Activated T-helper 1 cell treated with anti-CD3 and anti-CD28 coated beads, Interleukin-2, amount 50 U/mL, for 16 hours (primary cell): Measurements from ENCODE around the gene ADAMTSL3.

Source experiments
- DNase-seq, 2 donors: peaks; one replicate each; pipeline ENCODE4 v3.0.0-alpha.2; 2020; ENCODE audit warnings: low read depth in 1 of 2, low spot score in 1 of 2

The ADAMTSL3 gene, protein sequence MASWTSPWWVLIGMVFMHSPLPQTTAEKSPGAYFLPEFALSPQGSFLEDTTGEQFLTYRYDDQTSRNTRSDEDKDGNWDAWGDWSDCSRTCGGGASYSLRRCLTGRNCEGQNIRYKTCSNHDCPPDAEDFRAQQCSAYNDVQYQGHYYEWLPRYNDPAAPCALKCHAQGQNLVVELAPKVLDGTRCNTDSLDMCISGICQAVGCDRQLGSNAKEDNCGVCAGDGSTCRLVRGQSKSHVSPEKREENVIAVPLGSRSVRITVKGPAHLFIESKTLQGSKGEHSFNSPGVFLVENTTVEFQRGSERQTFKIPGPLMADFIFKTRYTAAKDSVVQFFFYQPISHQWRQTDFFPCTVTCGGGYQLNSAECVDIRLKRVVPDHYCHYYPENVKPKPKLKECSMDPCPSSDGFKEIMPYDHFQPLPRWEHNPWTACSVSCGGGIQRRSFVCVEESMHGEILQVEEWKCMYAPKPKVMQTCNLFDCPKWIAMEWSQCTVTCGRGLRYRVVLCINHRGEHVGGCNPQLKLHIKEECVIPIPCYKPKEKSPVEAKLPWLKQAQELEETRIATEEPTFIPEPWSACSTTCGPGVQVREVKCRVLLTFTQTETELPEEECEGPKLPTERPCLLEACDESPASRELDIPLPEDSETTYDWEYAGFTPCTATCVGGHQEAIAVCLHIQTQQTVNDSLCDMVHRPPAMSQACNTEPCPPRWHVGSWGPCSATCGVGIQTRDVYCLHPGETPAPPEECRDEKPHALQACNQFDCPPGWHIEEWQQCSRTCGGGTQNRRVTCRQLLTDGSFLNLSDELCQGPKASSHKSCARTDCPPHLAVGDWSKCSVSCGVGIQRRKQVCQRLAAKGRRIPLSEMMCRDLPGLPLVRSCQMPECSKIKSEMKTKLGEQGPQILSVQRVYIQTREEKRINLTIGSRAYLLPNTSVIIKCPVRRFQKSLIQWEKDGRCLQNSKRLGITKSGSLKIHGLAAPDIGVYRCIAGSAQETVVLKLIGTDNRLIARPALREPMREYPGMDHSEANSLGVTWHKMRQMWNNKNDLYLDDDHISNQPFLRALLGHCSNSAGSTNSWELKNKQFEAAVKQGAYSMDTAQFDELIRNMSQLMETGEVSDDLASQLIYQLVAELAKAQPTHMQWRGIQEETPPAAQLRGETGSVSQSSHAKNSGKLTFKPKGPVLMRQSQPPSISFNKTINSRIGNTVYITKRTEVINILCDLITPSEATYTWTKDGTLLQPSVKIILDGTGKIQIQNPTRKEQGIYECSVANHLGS (N-terminal part only)

DNA sequence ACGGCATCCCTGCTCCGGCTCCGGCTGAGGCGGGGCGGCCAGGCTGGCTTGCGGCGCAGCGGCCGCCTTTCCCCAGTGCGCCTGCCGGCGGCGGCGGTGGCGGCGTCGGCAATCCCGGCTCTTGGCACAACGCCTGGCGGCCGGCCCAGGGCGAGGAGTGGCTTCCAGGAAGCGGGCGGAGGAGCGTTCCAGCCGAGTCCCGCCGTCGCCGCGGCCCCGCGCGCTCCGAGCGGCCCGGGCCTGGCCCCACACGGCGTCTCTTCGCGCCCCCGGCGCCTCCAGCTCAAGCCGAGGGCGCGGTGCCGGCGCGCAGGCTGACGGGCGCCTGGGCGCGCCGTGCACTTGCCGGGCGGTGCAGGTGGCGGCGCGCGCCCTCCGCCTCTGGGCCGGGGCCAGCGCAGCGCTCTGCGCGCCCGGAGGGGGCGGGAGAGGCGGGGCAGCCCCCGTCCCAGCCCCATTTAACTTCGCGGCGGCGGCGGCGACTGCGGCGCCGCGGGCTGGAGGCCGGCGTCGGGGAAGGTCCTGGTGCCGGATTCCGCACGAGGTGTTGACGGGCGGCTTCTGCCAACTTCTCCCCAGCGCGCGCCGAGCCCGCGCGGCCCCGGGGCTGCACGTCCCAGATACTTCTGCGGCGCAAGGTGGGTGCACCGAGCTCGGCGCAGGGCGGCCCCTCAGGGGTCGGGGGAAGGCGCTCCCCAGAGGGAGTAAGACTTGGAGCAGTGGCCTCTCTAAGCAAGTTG is at the start of gene ADAMTSL3:
ADAMTSL3 (plus strand) TSS at position 485 of the 740 bp plus-strand sequence. CDS start 1,639 bp downstream, outside the sequence.
- DNase-seq = no peak

DNA sequence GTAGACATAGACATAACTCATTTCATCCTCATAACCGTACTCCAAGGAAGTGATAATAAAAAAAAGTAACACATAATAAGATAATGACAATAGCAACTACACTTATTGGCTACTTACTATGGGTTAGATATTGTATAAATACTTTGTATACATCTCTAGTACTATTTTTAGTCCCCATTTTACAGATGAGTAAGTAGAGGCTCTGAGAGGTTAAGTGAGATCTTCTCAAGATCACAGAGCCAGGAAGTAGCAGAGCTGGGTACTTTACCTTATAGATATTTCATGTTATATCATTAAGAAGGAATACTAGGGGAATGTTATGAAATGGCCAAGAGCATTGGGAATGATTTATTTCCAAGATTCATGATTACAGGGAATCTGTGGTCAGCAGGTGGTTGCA is 49.4 kb upstream of the ADAMTSL3 start:
- DNase-seq = no peak

DNA sequence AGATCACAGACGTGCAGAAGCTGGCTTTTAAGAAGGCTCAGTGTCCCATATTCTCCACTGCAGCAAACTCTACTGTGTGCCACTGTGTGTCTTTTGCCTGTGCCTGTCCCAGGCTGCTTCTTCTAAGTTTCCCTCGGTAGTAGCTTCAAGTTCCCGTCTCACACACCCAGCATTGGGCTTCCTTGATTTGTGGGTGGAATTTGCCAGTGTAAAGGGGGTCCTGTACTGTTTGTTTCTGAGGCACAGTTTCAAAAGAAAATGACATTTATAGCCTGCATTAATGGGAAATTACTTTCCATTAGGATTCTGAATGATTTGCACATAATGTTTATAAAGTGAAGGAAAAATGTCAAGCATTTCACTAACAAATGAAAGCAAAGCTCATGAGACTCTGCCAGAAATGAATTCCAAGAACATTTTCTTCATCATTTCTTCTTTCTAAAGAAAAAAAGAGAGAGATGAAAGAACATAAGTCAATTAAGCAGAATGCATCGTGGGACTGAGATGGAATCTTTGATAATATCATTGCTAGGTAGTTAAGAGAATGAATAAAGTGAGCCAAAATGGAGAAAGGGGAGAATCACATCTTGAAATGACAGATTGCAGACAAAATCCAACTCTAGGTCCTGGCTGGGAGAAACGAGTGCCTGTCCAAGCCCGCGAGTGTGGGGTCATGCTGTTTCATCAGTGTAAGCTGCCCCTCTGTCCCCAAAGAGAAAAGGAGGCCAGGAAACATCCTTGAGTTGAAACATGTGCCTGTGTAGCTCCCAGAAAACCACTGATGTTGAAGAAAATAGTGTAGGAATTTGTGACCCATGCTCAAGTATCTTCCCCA is 48.6 kb upstream of the ADAMTSL3 start:
- DNase-seq = no peak

DNA sequence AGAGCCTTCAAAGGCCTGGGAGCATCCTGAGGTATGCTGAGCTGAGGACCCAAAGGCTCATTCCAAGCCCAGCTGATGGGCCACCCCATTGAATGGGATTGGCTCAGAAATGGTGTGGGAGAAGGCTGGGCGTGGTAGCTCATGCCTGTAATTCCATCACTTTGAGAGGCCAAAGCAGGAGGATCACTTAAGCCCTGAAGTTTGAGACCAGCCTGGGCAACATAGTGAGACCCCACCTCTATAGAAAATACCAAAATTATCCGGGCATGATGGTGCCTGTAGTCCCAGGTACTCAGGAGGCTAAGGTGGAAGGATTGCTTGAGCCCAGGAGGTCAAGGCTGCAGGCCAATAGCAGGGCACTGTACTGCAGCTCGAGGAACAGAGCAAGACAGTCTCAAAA is 43.8 kb upstream of the ADAMTSL3 start:
- no peak for DNase-seq

DNA sequence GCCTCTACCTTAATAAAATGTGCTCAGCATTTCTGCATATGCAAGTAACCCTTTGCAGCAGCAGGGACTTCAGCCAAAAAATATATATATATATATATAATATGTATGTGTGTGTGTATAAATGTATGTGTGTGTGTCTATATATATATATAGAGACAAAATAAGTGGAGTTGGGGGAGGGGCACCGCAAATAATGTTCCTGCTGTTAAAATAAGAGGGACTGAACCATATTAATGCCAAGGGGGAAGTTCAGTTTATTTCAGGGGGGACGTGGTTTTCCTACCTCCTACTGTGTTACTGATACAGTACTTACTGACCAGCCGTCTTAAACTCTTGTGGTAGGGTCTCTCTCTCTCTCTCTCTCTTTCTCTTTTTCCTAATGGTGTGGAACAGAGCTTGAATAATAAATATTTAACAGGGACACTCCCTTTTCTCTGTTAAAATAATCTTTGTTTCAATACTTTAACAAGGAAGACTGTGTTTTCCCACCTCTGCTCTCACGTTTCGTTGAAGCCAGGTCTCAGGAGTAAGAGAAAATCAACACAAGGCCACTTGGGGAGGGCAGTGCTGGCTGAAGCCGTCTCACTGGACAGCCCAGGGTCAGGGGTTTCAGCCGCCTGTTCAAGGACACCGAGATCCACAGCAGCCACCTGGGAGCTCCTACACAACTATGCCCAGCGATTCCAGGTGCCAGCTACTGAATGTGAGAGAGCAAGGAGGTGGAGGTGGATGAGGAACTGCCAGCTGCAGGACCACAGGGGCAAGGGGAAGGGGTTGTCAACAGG is 42.8 kb upstream of the ADAMTSL3 start:
- DNase-seq = no peak

DNA sequence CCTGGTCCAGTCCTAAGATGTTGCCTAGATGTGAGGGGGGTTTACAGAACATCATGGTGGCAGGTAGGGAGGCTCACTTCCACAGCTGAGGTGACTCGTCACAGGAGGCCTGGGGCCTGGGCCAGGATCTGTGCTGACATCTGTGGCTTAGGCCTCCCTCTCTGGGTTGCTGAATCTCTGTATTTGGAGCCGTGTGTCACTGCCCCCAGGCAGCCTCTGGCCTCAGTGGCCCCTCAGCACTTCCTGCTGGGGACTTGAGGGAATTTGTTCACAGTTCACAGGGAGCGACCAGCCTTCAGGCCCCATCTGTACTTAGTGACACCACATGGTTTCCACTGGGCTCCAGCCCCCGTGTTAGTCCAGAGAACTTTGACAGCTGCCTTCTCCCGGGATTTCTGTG is 41.7 kb upstream of the ADAMTSL3 start:
- no peak for DNase-seq

DNA sequence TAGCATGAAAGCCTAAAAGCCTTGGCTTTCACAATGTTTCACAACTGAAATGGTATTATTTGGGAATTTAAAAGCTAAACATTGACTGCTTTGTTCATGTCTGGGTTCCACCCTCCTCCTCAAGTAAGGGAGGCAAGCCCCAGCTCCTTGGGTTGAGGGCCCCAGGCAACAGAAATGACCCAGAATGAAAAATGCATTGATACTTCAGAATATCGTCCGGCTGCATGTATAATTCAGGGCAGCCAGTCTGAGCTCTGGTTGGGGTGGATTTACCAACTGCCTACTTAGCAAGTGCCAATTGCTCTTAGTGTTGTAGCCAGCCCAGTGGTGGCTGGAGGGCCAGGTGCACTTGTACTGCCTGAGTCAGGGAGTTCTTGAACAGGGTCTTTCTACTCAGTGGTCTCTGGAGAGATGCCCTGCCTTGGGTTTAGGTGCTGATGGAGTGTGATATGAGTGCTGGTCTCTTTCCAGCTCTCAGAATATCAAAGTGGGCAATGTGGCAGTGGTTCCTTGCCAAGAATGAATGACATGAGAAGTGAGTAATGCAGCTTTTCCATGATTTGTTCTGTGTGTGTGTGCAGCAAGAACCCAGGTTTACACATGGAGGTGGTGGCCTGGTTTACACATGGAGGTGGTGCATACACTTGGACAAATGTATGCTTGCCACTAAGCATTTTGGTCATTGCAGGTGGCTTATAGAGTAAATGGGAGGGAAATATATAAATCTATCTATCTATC is 40.9 kb upstream of the ADAMTSL3 start:
- no peak for DNase-seq

DNA sequence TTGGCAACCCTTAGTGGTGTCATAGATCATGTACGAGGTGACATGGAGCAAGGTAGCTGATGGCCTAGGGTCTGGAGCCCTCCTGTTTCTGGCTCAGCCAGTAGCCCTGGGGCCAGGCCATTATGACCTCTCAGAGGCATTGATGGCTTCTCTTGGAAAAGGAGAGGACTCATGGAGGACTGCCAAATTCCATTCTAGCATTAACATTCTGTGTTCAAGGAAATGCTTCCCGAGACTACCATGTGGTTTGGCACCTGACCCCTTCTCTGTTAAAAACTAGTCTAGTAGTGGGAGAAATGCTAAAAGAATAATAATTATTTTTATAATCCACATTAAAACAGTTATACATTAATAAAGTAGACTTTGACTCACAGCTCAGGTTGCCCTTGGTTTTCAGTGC is 40.2 kb upstream of the ADAMTSL3 start:
- DNase-seq = no peak

DNA sequence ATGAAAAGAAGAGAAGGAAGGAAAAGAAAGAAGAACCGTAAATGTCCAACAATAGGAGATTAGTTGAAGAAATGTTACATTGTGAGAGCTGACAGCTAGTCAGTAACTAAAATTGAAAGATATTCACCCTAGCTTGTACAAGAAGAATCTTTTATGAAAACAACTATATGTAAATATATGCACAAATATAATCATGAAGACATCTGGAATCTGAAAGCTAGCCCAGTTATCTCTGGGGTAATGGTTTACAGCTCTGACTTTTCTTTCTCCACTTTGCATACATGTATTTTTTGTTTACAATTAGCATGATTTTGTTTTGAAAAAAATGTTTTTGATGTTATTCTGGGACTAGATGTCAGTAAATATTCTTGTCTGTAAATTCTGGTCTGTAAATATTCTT is 37.1 kb upstream of the ADAMTSL3 start:
- no peak for DNase-seq

DNA sequence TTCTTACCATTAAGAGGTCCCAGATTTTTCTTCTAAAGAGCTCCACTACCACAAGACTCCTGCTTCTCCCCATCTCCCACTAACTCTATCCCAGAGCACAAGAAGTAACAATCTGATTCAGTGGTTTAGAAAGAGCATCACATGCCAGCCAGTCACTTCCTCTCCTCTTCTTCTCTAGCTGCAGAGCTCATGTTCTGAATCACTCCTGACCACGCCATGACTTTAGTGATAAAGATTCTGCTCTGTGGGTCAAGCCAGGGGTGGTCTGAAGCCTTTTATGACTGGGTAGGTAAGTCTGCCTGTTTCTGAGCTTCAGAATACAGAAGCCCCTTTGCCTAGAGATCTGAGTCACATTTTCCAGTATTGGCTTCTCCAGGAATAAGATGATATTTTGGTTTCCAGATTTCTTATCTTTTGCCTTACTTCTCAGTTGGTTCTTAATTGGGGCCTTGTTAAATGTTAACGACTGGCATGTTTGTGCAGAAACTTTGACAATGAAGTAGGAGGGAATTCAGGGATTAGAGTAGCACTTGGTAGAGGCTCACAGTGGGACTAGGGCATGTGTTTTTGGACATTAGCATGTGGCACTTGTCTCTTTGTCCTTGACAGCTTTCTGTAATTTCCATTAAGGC is 27.6 kb upstream of the ADAMTSL3 start:
- no peak for DNase-seq

DNA sequence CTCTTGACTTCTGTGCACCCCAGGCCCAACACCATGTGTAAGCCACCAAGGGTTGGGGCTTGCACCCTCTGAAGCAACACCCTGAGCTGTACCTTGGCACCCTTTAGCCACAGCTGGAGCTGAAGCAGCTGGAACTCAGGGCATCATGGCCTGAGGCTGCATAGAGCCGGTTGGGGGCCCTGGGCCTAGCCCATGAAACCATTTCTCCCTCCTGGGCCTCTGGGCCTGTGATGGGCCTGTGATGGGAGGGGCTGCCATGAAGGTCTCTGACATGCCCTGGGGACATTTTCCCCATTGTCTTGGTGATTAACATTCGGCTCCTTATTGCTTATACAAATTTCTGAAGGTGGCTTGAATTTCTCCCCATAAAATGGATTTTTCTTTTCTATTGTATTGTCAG is 22.4 kb upstream of the ADAMTSL3 start:
- DNase-seq = no peak

DNA sequence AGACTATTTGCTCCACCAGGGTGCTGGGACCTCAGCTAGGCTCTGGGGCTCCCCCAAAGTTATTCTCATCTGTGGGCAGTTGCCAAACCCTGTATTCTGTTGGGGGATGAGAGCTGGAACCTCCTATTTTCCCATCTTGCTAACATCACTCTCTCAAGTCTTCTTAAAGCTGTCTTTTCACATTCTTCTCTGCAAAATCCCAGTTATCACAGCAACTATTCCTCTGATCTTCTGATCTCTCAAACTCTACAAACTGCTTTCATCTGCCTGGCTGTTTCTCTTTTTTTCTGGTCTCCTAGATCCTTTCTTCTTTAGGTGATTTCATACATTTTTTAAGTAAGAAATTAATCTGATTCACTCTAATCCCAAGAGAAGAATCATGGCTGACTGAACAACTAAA is 10.7 kb upstream of the ADAMTSL3 start:
- no peak for DNase-seq

DNA sequence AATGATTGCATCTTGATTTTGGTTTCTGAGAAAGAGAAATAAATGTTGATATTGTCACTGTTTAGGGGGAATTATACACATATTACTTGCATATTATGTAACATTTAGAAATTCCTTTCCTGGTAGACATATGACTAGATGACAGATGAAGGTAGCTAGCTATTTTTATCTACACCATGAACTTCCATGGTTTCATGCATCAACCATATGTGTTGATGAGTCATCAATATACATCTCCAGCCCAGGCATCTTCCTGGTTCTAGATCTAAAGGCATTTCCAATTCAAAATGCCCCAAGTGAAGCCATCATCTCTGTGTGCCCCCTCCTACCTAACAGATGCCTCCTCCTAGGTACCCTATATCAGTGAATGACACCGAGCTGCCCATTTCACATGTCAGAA is 9.5 kb upstream of the ADAMTSL3 start:
- DNase-seq = no peak

DNA sequence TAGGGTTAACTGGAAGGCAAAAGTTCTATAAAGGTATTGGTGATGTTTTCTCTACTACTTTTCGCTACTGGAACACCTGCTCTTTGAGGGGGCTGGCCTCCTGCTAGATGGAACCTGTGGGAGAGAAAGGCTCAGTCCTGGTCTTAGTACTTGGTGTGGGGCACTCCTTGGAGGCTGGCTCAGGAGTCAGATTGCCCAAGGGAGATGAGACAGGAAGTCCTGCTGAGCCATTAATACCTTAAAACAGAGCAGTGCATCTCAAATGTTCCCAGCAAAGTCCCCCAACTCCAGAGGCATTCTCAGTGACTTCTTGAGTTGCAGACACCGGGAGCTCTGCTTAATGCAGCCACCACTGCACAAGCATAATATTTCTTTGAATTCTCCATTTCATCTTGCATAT is 3.1 kb upstream of the ADAMTSL3 start:
- DNase-seq = no peak

DNA sequence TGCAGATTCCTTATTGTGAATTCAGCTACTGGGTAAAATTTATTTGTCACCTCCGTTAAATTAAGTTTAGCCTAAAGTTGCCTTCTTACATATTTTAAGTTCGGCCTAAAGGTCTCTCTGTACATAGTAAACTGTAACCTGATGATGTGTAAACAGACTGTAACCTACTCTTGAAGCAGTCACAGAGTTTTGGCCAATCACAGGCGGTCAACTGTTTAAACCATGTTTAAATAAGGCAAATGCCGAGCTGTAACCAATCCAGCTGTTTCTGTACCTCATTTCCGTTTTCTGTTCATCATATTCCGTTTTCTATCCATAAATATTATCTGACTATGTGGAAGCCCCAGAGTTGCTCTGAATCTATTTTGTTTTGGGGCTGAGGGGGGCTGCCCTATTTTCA is 2.4 kb upstream of the ADAMTSL3 start:
- DNase-seq = no peak

DNA sequence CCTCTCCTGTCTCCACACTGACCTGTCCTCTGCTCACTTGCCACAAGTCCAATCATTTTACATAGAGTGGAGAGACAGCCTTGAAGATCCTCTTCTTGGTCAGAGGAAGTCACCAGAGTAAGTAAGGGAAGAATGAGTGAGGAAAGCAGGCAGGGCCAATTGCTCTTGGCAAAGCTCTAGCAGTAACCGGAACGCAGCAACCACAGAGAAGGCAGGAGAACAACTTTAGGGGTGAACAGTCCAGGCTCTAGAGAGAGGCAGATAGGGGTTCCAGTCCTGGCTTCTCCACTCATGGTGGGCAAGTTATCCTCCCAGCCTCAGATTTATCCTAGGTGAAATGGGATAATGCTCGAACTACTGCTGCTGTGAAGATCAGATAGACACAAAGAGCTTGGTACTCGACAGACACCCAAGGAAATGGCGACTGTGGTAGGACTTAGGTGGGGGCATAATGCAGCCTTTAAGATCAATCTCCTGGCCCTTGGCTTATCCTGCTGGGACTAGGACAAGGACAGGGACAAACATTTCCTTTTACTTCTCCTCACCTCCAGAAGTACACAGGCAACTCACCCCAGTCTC is 1.2 kb upstream of the ADAMTSL3 start:
- DNase-seq = no peak

DNA sequence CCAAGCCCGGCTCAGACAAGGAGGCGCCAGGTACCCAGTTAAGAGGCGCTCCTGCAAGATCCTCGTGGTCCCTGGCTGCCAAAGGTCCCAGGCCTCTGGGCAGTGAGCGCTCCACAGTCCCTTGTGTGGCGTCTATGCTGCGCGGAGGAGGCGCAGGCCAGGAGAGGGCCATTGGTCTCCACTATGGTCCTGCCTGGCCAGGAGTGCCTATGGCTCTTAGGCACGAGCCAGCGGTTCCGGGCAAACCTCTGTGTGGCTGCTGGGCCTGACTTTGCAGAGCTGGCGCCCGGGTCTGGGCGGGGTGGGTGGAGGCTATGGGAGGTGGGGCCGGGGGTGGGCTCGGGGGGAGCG is 660 bp upstream of the ADAMTSL3 start:
- no peak for DNase-seq
